Epithelial cell of proximal tubule (primary cell): ENCODE measurements around the gene DKC1. TPM values are rescaled to one million over a fixed set of nuclear protein-coding genes. Genes with fewer than 3 reads are reported as not detected.

ENCODE experiments used
- DNase-seq: peaks from one replicate; pipeline ENCODE4 v3.0.0-alpha.2; 2011; ENCODE audit warnings: low read depth
- H3K4me3 ChIP-seq: 2 replicates; pipeline ENCODE4 v1.5.1; 2011; ENCODE audit warnings: low read depth, mild to moderate bottlenecking, low read length
- total RNA-seq: library from RNA; depleted of rRNA; stranded (reverse); fragments of >200 nt; gene quantifications from 2 replicates; pipeline ENCODE4 v1.2.3, GENCODE V29; 2015
- TF ChIP-seq, protein P1 (sequence below): conservative IDR thresholded peaks from 2 replicates; pipeline ENCODE4 v1.5.1; 2012; ENCODE audit warnings: low read depth, mild to moderate bottlenecking, low read length

DKC1 gene
- total RNA-seq, 1 donor from 2014 or later: 41.2 TPM

DNA sequence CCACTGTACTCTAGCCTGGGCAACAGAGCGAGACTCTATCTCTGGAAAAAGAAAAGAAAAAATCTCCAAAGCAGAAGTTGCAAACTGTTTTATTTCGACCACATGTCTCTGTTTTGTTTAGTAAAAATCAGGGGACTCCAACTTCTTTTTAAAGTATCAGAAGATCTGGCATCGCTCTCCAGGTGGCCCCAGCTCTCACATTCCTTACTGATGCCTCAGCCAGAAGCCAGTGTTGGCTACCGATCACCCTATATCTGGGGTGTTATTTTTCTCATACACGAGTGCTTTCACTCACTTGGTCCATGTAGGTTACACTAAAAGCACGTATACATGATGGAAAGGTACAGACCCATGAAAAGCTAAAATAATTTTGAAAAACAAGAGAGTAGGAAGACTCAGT, 34.3 kb downstream of the DKC1 start:
- TF ChIP-seq, protein P1, sequence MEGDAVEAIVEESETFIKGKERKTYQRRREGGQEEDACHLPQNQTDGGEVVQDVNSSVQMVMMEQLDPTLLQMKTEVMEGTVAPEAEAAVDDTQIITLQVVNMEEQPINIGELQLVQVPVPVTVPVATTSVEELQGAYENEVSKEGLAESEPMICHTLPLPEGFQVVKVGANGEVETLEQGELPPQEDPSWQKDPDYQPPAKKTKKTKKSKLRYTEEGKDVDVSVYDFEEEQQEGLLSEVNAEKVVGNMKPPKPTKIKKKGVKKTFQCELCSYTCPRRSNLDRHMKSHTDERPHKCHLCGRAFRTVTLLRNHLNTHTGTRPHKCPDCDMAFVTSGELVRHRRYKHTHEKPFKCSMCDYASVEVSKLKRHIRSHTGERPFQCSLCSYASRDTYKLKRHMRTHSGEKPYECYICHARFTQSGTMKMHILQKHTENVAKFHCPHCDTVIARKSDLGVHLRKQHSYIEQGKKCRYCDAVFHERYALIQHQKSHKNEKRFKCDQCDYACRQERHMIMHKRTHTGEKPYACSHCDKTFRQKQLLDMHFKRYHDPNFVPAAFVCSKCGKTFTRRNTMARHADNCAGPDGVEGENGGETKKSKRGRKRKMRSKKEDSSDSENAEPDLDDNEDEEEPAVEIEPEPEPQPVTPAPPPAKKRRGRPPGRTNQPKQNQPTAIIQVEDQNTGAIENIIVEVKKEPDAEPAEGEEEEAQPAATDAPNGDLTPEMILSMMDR: no peak
- no peak overlapping the region for H3K4me3 ChIP-seq
- no peak for DNase-seq

DNA sequence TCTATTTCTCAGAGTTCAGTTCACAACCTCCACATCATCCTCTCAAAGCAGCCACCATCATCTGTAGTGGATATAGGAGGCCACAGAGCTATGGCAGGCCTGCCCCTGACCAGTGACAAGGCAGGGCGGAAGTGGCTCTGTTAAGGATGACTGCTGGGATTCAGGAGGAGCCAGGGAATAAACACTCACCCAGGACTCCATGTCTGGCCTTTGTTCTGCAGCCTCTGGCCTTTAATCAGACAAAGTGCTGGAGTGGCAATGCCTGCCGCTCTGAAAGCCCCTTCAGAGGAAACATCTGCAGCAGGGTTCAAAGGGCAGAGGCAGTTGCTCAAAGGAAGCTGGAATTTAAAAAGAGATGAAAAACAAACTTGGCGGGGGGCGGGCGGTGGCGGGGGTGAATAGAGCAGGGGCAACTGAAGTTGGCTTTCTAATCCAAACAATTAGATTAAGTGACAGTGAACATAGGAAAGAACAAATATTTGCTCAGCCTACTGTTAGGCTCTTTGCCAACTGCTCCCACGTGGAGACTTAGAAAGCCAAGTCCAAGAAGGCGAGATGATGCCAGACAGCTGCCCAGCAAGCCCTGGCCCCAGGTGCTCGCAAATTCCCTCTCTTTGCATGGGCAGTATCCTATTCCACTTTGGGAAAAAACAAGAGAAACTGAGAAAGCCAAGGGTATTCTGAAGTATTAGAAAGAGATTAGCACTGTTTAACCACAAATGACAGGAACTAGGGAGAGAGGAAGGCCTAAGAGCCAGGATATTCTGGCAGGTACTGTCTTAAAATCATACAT, 37.1 kb downstream of the DKC1 start:
- H3K4me3 ChIP-seq: no peak overlapping the region
- TF ChIP-seq, protein P1: no peak
- no peak for DNase-seq

DNA sequence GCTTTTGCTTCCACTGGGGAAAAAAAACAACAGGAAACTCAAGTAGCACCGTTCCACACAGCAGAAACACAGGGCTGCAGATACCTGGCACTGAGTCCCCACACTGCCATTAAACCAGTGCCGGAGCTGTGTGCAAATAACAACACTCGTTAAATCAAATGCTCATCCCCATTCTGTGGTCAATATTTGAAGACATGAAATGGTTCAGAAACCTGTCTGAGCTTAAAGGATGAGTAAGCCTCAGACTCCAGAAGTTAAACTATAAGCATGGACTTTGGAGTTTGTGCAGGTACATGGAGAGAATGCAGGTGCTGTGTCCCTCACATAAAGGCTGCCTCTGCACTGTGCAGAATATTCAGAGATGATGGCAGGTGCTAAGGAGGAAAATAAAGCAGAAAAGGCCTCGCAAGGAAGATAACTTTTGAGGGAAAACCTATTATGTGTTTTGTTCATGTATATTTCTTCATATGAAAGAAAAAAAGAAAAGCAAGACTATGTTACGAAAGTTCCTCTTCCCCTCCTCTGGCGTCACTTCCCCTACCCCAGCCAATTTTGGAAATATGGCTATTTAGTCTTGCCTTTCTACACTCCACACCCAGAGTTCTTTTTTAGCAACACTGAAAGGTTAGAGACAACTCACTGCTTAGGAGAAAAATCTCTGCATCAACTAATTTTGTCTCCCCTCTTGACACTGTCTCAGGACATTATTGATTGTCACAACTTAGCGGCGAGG, 38.0 kb downstream of the DKC1 start:
- no peak overlapping the region for H3K4me3 ChIP-seq
- TF ChIP-seq, protein P1: no peak
- no peak for DNase-seq

DNA sequence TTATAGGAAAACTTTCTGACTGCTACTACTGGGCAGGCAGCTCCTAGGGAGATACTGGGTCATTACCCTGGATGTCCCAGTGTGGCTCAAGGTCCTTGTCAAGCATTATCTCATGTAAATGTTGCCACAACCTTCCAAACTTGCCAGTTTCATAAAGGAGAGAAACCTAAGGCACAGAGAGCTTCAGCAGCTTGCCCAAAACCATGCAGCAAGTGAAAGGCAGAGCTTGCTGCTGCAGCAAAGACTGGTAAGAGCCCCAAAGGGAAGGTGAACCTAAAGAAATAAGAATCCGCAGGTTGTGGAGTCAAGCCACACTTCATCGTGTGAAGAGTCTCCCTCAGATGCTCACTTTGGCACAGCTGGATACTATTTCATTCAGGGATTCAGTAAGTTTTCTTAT, 40.3 kb downstream of the DKC1 start:
- no peak overlapping the region for H3K4me3 ChIP-seq
- TF ChIP-seq, protein P1: no peak
- DNase-seq: no peak

DNA sequence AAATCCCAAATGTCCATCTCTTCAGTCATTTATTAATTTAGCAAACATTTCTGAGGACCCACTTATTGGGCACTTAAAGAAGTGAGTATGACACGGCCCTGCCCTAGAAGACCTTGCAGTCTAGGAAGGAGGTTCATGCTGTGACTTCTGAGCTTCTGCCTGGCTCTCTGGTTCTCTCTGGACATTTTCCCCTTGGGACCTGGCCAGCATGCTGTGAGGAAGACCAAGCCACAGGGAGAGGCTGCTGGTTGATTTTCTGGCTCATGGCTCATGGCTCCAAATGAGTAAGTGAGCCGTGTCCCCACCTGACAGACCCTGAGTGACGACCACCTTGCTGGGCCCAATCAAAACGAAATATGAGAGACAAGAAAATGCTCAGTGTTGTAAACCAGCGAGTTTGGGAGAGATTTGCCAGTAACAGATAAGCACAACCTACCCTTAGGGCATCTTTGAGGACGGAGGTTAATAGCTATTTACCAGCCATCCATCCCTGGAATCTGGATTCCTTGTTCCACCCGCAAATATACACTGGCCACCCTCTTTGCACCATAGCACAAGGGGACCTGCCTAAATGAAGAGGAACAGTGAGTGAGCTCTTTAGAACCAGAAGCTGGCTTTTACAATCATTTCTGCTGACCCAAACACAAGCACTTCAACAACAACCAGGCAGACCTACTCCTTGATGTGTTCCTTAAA, 41.7 kb downstream of the DKC1 start:
- peak overlapping the region; percentile 71 for H3K4me3 ChIP-seq
- no peak for DNase-seq
- TF ChIP-seq, protein P1: no peak

DNA sequence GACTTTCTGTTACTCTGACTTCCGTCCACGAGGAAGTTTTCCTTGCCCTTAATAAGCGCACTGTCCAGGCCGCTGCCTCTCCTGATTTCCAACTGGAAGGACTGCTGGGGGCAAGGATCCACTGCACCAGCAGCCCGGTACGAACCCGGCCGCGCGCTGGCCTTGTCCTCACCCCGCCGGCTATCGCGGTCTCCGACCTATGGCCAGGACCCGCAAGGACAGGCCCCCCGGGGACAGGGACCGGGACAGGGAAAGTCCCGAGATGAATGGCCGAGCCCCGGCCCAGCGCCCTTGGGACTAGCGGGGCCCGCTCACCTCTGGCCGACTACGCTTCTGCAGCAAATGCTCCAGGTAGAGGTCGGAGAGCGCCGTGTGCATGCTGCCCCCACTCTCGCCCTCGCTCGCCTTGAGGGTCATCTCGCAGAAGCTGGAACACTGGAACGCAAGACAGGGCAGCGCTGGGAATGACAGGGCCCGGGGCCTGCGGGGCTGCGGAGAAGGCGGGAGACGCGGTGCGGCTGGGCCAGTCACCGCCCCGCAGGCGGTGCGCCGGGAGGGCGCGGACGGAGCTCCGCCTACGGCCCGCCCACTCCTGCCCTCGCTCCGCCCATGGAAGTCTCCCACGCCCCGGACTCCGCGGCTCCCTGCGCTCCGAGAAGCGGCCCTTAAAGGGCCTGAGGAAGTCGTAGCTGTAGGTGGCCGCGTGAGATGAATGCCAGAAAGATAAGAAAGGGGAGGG, 42.5 kb downstream of the DKC1 start, which contains the start of gene MPP1:
TSS of gene MPP1 (minus strand) at position 529 of the 739 bp plus-strand sequence. CDS start at position 417, 112 bp downstream.
- DNase-seq: no peak

More for the DNA sequence above, 42.5 kb downstream of the DKC1 start, which contains the start of gene MPP1:
- TF ChIP-seq, protein P1: no peak
- H3K4me3 ChIP-seq: peak within 1 kb of the TSS; percentile 71
